ENCODE data around the gene INF2.
"Not testable (repeated sequence)": the region's sequence is repeated elsewhere in the genome, so short reads cannot be mapped to it uniquely, and the experiment has no call there.

The INF2 gene

DNA sequence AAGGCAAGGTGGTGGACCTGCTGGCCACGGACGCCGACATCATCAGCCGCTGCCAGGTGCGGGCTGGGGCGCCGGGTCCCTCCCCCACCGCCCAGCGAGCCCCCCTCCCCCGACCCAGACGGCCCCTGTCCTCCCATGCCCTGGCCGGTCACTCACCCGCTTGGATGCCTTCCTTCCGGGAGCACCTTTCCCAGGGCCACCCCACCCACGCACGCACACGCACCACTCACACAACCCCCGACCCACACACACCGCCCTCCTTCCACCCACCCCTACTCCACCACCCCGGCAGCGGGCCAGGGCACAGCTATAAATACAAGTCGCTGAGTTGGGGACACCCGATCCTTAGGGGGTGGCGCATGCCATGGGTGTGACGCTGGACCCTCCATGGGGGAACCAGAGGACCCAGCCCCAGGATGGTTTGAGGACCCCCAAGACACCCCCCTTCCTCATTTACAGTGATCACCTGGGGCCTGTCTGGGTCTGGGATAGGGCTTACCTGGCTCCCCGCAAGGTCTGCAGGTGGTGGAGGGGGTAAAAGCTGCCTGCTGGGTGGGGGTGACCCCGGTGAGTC, 35.1 kb downstream of the INF2 start:
- DNase-seq, result no peak

GRCh38 chr14:104724981-104725771, 35.8 kb downstream of the INF2 start:
- DNase-seq, result no peak

- no peak for DNase-seq
Observed at GRCh38 chr14:104725772-104726548, 36.5 kb downstream of the INF2 start.

DNA sequence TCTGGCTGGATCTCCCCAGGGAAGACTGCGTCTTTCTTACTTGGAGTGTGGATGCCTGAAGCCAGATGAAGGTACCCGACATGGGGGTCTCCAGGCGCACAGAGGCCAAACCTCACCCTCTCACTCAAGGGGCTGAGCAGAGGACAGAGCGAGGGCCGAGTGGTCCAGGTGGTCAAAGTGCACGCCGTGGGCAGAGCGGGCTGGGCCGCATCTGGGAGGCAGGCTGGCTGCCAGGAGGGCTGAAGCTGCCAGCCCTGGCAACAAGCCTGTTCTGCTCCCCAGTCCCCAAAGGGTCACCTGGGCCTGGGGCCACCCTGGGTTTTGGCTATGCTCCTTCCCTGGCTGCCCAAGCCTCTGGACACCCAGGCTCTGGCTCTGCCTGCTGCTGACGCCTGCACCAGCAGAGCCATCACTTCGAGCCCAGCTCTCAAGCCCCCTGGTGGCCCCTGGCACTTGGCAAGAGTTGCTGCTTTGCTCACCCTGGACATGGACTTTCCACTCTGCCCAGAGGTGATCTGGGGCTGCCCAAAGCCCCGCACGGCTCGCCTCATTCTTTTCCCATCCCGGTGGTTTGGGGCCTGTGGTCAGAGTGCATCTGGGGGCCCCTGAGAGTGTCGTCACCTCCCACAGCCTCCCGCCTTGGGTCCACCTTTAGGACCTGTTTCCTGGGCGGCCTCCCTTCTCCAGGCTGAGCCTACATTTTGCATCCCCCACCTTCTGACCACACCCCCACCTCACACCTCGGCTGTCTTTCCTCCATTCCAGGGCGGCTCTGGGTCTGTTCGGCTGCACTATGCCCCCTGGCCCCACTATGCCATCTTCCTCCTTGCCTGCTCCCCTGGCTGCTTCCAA, 37.4 kb downstream of the INF2 start:
- no peak for DNase-seq

- no peak for DNase-seq
Observed at GRCh38 chr14:104728631-104729030, 39.2 kb downstream of the INF2 start.

DNA sequence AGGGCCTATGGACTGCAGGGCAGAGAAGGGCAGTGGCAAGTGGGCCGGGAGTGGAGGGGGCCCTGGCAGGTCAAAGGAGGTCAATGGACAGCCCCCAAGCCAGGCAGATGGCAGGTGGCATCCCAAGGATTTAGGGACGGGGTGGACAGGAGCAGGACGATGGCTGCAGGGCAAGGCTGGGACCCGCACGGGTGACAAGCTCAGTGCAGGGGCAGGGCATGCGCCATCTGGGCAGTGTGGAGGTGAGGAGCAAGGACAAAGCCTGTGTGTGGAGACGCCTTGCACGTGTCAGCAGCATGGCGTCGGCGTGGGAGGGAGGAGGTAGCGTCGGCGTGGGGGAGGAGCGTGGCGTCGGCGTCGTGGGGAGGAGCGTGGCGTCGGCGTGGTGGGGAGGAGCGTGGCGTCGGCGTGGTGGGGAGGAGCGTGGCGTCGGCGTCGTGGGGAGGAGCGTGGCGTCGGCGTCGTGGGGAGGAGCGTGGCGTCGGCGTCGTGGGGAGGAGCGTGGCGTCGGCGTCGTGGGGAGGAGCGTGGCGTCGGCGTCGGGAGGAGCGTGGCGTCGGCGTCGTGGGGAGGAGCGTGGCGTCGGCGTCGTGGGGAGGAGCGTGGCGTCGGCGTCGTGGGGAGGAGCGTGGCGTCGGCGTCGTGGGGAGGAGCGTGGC, 39.9 kb downstream of the INF2 start:
- DNase-seq, result not testable (repeated sequence)

- DNase-seq, result no peak
Observed at GRCh38 chr14:104729835-104730181, 40.4 kb downstream of the INF2 start.

DNA sequence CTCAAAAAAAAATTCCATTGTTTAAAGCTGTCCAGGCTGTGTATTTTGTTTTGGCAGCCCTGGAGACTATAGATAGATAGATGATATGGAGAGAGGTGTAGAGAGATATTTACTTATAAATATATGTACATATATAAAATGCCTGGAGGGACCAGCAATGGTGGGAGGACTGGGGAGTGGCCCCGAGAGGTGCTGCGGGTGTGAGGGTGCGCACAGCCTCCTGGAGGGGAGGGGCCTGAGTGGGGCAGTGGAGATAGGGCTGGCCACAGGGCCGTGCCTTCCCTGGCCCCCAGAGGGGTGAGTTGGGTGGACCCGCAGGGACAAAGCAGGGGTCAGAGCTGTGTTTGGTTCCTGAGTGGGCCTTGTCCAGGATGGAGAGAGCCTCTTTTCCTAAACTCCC, 41.1 kb downstream of the INF2 start:
- DNase-seq, result no peak

GRCh38 chr14:104731320-104732294, 42.2 kb downstream of the INF2 start:
- no peak for DNase-seq

DNA sequence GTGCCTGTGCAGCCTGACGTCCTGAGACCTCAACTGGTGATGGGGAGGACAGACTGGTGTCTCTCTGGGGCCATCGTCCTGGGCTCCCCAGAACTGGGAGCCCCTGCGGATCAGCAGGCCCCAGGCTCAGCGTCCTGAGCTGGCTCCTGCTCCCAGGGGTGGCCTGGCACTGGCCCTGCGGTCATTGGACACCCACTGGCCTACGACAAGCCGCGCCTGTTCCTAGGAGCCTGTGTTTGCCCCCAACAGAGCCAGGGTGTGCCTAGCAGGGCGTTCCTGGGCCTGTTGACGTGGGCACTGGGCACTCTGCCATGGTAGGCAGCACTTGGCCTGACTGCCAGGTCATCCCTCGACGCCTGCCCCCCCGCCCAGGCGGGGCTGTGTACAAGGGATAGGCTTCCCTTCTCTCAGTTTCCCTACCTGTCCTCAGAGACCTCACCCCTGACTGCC, 43.0 kb downstream of the INF2 start:
- DNase-seq, result no peak

- DNase-seq, result no peak
Observed at GRCh38 chr14:104732931-104733681, 43.7 kb downstream of the INF2 start.

DNA sequence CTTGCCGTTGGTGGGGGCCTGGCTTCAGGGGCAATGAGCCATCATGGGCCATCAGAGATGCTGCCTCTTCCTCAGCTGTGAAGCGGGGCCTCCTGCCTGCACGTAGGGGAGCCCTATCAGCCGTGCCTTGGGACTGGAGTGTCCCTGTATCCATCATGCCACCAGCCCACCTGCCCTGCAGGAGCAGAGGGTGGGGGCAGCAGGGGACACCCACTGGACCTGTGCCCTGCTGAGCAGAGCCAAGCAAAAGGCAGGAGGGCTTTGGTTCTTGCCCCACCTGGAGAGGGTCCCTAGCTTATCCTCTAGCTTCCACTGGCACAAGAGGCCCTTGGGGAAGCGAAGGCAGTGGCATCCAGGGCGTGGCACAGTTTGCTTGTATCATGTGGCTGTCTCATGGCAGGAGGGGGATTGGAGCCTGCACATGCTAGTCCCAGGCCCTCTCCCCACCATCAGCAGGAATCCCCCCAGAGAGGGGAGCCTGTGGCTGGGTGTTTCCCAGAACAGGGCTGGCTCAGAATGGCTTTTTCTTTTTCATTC, 44.7 kb downstream of the INF2 start:
- DNase-seq, result no peak

- no peak for DNase-seq
Observed at GRCh38 chr14:104734601-104734990, 45.2 kb downstream of the INF2 start.

DNA sequence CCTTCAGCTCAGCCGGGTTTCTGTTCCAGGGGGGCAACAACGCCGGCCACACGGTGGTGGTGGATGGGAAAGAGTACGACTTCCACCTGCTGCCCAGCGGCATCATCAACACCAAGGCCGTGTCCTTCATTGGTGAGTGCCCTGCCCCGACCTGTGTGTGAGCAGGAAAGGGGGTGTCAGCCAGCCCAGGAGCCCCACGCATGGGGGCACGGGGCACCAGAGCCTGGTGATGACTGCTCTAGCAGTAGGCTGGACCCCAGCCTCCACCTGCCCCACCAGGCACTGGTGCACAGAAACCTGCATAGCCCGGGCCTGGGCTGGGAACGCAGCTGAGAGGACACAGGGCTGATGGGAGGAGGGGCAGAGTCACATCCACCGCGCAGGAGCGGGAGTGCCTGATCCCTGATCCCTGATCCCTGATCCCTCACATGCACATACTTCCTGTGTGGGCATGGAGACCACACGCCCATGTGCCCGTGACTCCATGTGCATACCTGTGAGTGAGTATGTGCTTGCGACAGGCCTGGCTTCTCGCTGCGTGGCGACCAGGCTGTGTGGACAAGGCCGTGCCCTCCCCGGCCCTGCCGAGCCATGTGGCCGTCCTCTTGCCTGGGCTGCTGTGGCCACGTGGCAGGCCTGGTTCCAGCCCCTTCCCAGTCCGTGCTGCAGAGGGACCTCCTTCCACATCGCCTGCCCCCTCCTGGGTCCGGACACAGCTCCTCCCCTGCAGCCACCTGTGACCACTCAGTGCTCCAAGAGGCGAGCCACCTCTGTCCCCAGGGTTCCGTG, 45.8 kb downstream of the INF2 start:
- no peak for DNase-seq

DNA sequence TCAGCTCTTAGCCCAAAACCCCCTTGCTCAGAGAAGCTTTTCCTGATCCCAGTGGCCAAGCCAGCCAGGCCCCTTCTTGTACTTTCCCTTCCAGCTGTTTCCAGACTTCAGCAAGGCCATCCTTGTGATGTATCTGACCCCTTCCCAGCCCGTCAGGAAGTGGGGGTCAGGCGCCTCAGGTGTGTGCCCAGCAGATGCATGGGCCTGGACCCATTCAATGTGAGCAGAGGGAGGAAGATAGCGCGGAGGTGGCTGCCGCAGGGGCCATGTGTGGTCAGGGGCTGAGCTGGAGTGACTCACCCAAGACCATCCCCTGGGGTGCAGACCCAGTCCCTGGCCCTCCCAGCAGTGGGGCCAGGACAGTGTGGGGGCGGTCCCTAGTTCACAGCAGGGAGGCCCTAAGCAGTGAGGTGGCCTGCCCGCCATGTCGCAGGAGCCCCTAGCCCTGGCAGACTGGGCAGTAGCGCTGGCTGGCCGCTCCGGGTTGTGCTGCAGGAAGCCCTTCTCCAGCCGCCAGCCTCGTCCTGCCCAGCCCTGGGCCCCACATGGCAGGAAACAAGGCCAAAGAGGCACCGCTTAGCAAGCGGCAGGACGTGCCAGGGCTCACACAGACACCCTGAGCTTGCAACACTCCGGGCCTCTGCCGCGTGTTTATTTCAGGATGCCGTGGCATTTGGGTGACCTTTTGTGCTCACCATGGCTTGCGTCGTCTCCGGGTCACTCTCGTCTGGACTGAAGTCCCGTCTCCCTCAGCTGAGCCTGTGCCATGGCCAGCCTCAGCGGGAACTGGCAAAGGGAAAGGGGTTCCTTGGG, 46.6 kb downstream of the INF2 start:
- DNase-seq, result no peak

GRCh38 chr14:104738375-104739019, 49.1 kb downstream of the INF2 start:
- no peak for DNase-seq

DNA sequence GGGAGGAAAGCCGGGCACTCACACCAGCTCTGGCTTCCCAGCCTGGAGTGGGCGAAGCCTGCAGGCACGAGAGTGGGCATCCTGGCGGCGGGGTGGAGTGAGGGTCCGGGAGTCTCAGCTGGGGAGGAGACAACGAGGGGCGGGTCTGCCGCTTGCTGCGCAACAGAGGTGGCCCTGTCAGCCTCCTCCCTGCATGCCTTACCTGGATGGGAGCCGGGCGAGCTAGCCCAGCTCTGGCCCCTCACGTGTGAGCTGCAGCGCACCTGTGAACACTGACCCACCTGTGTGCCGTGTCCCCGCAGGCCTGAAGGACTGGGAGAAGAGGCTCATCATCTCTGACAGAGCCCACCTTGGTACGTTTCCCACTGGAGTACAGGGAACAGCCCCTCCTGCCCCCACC, 49.6 kb downstream of the INF2 start:
- no peak for DNase-seq
